HepG2 (cell line): ENCODE results near the gene CD8A. TPM values are rescaled to one million over a fixed set of nuclear protein-coding genes. Genes with fewer than 3 reads are reported as not detected.
A peak's percentile ranks its signal among the peaks of the same experiment; 100 is the strongest.
"Not testable (repeated sequence)": the region's sequence is repeated elsewhere in the genome, so short reads cannot be mapped to it uniquely, and the experiment has no call there.

Experiments used
- ATAC-seq: fragments of 200-7000 bp; cut with Tn5 transposase; 3 replicates; pipeline ENCODE4 v1.9.1; 2020; ENCODE audit warnings: mild to moderate bottlenecking, moderate library complexity
- BruUV-seq: library from RNA; stranded (reverse); fragments of 400-500 nt; replicated peaks from 2 replicates; lab custom pipeline; 2021; lab: Mats Ljungman, UMichigan
- CTCF ChIA-PET: fragments of 300-600 bp; formaldehyde crosslinking; extraction: SDS; loops from one replicate; lab custom pipeline; 2021; ENCODE audit warnings: low total read pairs, inconsistent platforms, low intra/inter-chr PET ratio; lab: Yijun Ruan, JAX
- POLR2A ChIA-PET: fragments of 350-600 bp; sonication (Branson Sonifier 250); formaldehyde crosslinking; loops from one replicate; lab custom pipeline; 2020; ENCODE audit warnings: antibody characterized with exemption, inconsistent platforms; lab: Yijun Ruan, JAX
- DNase-seq: peaks from one replicate; pipeline ENCODE4 v3.0.0-alpha.2; 2015; ENCODE audit warnings: low spot score
- FAIRE-seq: peaks from 3 replicates; lab custom pipeline; 2011; peaks lifted over from hg19 to GRCh38; lab: Jason Lieb, UNC
- H2AFZ ChIP-seq: one replicate; pipeline ENCODE4 v1.6.1; 2011; ENCODE audit warnings: low read length, inconsistent platforms
- H3K27ac ChIP-seq: fragments of 300-600 bp; 3 replicates; pipeline ENCODE4 v1.8.0; 2011; ENCODE audit warnings: mixed run types, mild to moderate bottlenecking, mixed read lengths, low read length, inconsistent platforms; ENCODE audit not compliant: insufficient read depth; ENCODE audit errors: extremely low read length
- H3K27me3 ChIP-seq, 2 experiments: fragments of 200-600 bp in 1 of 2; 2 replicates in 1 of 2; 3 replicates in 1 of 2; pipeline versions ENCODE4 v1.6.0 to v1.8.0; 2011; ENCODE audit warnings: low read length in 2 of 2, mild to moderate bottlenecking in 2 of 2, moderate library complexity in 2 of 2, inconsistent platforms in 1 of 2; ENCODE audit not compliant: insufficient read depth in 2 of 2, control insufficient read depth in 1 of 2
- H3K36me3 ChIP-seq, 2 experiments: fragments of 200-600 bp in 1 of 2; replicated peaks in 1 of 2; 2 replicates in 1 of 2; 3 replicates in 1 of 2; pipeline versions ENCODE4 v1.5.1 to v1.8.0; 2011; ENCODE audit warnings: low read length in 2 of 2, inconsistent platforms in 1 of 2; ENCODE audit not compliant: insufficient read depth in 2 of 2, control insufficient read depth in 1 of 2
- H3K4me1 ChIP-seq: 2 replicates; pipeline ENCODE4 v1.5.1; 2012; ENCODE audit warnings: low read length, inconsistent platforms; ENCODE audit not compliant: insufficient read depth
- H3K4me2 ChIP-seq: 2 replicates; pipeline ENCODE4 v1.6.0; 2011; ENCODE audit warnings: low read depth, low read length, inconsistent platforms
- H3K4me3 ChIP-seq, 3 experiments: fragments of 200-600 bp in 1 of 3; sonication (generic), shearing (Covaris generic) in 1 of 3; replicated peaks in 1 of 3; 2 replicates each; pipeline ENCODE4 v1.5.1; 2011 to 2016; ENCODE audit warnings: low read length in 3 of 3, inconsistent platforms in 2 of 3, low read depth in 2 of 3, mild to moderate bottlenecking in 2 of 3, control low read depth in 1 of 3, mixed read lengths in 1 of 3; ENCODE audit not compliant: insufficient read depth in 1 of 3
- H3K79me2 ChIP-seq: one replicate; pipeline ENCODE4 v1.6.1; 2011; ENCODE audit warnings: low read length, inconsistent platforms; ENCODE audit not compliant: insufficient read depth
- H3K9ac ChIP-seq: 2 replicates; pipeline ENCODE4 v1.6.0; 2011; ENCODE audit warnings: mild to moderate bottlenecking, low read depth, low read length, inconsistent platforms; ENCODE audit not compliant: insufficient read depth
- H3K9me3 ChIP-seq: 2 replicates; pipeline ENCODE4 v1.5.1; 2012; ENCODE audit warnings: mild to moderate bottlenecking, low read length
- H4K20me1 ChIP-seq: 2 replicates; pipeline ENCODE4 v1.6.0; 2011; ENCODE audit warnings: inconsistent platforms, mild to moderate bottlenecking, low read length, moderate library complexity; ENCODE audit not compliant: insufficient read depth
- WGBS: methylation state at CpG from one replicate; pipeline ENCODE4 v1.1.6; 2017; ENCODE audit warnings: low lambda C conversion rate; 5-methylcytosine and 5-hydroxymethylcytosine counted together
- in situ Hi-C: cut with HindIII; loops from 2 replicates; pipeline ENCODE4 v1.10.0; 2017; ENCODE audit warnings: low pct_unique_long_range_greater_than_20kb; ENCODE audit not compliant: extremely low pct_ligation_motif_present
- intact Hi-C: fragments of 100-400 bp; cut with micrococcal nuclease; formaldehyde crosslinking; loops from one replicate; pipeline ENCODE4 v1.10.0; 2022; ENCODE audit not compliant: unreplicated experiment
- polyA plus RNA-seq, 8 experiments: library from polyadenylated mRNA; depleted of rRNA in 3 of 8; stranded (reverse) in 7 of 8; unstranded in 1 of 8; fragments of >200 nt; fragmentation: Illumina TruSeq in 4 of 8; extraction: Trizol in 4 of 8; gene quantifications; 2 replicates each; pipeline versions ENCODE4 v1.2.1 to v1.2.3, GENCODE V29; 2011 to 2016; ENCODE audit warnings: low read depth in 4 of 8, missing spikeins in 1 of 8, mixed read lengths in 1 of 8; ENCODE audit not compliant: insufficient read depth in 1 of 8
- total RNA-seq, 5 experiments: library from RNA; depleted of rRNA; stranded (reverse); fragments of >200 nt; fragmentation: Illumina TruSeq; extraction: Trizol; gene quantifications; 2 replicates each; pipeline ENCODE4 v1.2.3, GENCODE V29; 2016; ENCODE audit warnings: low read depth in 1 of 5

CD8A gene
- total and polyA plus RNA-seq, 2 of the 13 experiments (the other 11 are each of a cell fraction or from before 2014, with no cell fraction given): 0.09 TPM; not detected in 1

DNA sequence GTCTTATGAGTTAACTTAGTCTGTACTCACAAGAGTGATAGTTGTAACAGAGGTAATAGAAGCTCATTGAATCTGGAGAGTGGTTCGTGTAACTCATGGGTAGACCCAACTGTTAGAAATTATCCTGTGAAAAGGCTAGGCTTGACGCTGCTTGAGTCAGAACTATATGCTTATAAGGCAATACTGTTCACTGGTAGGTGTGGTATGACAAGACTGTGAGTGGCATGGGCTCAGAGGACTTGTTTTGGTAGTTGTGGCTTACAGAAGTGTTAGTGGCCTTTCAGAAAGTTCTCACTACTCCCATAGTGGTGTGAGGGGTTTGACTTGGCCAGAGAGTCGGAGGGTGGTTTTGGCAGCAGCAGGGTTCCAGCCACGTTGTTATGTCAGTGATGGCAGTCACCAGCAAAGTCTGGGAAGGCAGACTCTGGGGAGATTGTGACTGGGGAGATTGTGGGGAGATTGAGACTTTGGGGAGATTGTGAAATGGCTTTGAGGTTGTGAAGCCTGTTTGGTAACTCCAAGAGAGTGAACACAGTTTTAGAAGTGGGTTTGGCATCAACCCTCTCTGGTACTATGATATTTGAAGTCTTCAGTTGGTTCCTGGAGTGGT lies 48.7 kb downstream of the CD8A start:
- not testable (repeated sequence) for BruUV-seq, FAIRE-seq
- WGBS: 100% methylated on average over 2 of the region's 4 CpGs

DNA sequence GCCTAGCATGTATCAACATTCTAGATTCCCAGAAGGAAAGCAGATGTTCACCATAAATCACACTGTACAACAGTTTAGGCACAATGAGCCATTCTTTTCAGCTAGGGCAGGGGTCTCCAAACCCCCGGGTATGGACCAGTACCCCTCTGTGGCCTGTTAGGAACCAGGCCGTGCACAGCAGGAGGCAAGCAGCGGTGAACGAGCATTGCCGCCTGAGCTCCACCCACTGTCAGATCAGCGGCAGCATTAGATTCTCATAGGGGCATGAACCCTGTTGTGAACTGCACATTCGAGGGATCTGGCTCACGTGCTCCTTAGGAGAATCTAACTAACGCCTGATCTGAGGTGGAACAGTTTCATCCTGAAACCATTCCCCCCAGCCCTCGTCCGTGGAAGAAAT lies 50.8 kb downstream of the CD8A start:
- POLR2A ChIA-PET, DNase-seq, BruUV-seq, H3K4me1 ChIP-seq, CTCF ChIA-PET, H3K36me3 ChIP-seq, H3K4me3 ChIP-seq, H3K27ac ChIP-seq, H3K9me3 ChIP-seq, intact Hi-C loops, H2AFZ ChIP-seq, in situ Hi-C loops, FAIRE-seq, H3K27me3 ChIP-seq, H3K4me2 ChIP-seq, ATAC-seq, H4K20me1 ChIP-seq, H3K9ac ChIP-seq: not testable (repeated sequence)
- WGBS: no CpG with 5 or more reads among the region's 11 CpGs
- H3K79me2 ChIP-seq: peaks cover 15% of the 10 kb centered on the region

More for the DNA sequence above, 48.7 kb downstream of the CD8A start:
- H3K9ac ChIP-seq, H3K27ac ChIP-seq, H4K20me1 ChIP-seq, H3K27me3 ChIP-seq, H3K4me3 ChIP-seq, POLR2A ChIA-PET, in situ Hi-C loops, H3K4me2 ChIP-seq, H3K4me1 ChIP-seq, ATAC-seq, DNase-seq, H2AFZ ChIP-seq, H3K9me3 ChIP-seq, CTCF ChIA-PET, intact Hi-C loops: not testable (repeated sequence)
- peaks cover 26% of the 10 kb centered on the region for H3K79me2 ChIP-seq
- H3K36me3 ChIP-seq: peaks cover 2 to 28% of the 10 kb centered on the region in 2 experiments

- H3K9me3 ChIP-seq, H3K27ac ChIP-seq, FAIRE-seq, BruUV-seq, CTCF ChIA-PET, H3K4me3 ChIP-seq, H3K4me1 ChIP-seq, POLR2A ChIA-PET, H2AFZ ChIP-seq, H3K4me2 ChIP-seq, H3K9ac ChIP-seq, H3K27me3 ChIP-seq, DNase-seq, intact Hi-C loops, in situ Hi-C loops, H4K20me1 ChIP-seq, H3K36me3 ChIP-seq: not testable (repeated sequence)
- H3K79me2 ChIP-seq: peaks cover 12% of the 10 kb centered on the region
- ATAC-seq: peak; percentile 28; the same call in 1 of the 3 replicates
Observed at GRCh38 chr2:86739485-86739884, 51.2 kb downstream of the CD8A start.

GRCh38 chr2:86734896-86735295 lies 55.8 kb downstream of the CD8A start:
- POLR2A ChIA-PET, H3K36me3 ChIP-seq, intact Hi-C loops, H3K79me2 ChIP-seq, H3K9ac ChIP-seq, H3K27me3 ChIP-seq, CTCF ChIA-PET, FAIRE-seq, BruUV-seq, H3K4me3 ChIP-seq, H2AFZ ChIP-seq, H3K4me2 ChIP-seq, DNase-seq, H4K20me1 ChIP-seq, H3K4me1 ChIP-seq, in situ Hi-C loops, H3K9me3 ChIP-seq, H3K27ac ChIP-seq, ATAC-seq: not testable (repeated sequence)
- WGBS: no CpG with 5 or more reads among the region's 1 CpG
